Coronary artery (tissue), 2 donors: ENCODE results near the gene CTNNB1.

Source experiments
- DNase-seq: peaks from one replicate; pipeline ENCODE4 v3.0.0-alpha.2; 2017; ENCODE audit warnings: low spot score
- H3K27ac ChIP-seq, 2 donors: fragments of 200-600 bp; sonication (generic); one replicate each; pipeline ENCODE4 v1.5.1; 2016 to 2019
- H3K4me3 ChIP-seq: fragments of 200-600 bp; sonication (generic); 2 replicates; pipeline ENCODE4 v1.5.1; 2016; ENCODE audit warnings: mild to moderate bottlenecking, moderate library complexity
- CTCF ChIP-seq: fragments of 200-600 bp; sonication (generic); IDR thresholded peaks from one replicate; pipeline ENCODE4 v1.5.1; 2019; ENCODE audit warnings: antibody characterized with exemption

Gene CTNNB1

GRCh38 chr3:41241800-41242571 lies 42.7 kb downstream of the CTNNB1 start:
- H3K27ac ChIP-seq: no peak overlapping the region
- H3K4me3 ChIP-seq: no peak overlapping the region
- TF ChIP-seq CTCF: no peak
- no peak for DNase-seq

- no peak overlapping the region for H3K4me3 ChIP-seq
- DNase-seq: no peak
- no peak for TF ChIP-seq CTCF
- no peak overlapping the region for H3K27ac ChIP-seq
Measured at GRCh38 chr3:41243183-41243582, 43.9 kb downstream of the CTNNB1 start.

- no peak for TF ChIP-seq CTCF
- Histone ChIP-seq H3K27ac (no peak overlapping the region), H3K4me3 (no peak overlapping the region)
- no peak for DNase-seq
Measured at GRCh38 chr3:41244620-41245336, 45.5 kb downstream of the CTNNB1 start.

GRCh38 chr3:41247055-41248004 lies 48.0 kb downstream of the CTNNB1 start:
- no peak for TF ChIP-seq CTCF
- H3K27ac ChIP-seq: no peak overlapping the region
- DNase-seq: no peak
- no peak overlapping the region for H3K4me3 ChIP-seq

GRCh38 chr3:41248525-41248924 lies 49.2 kb downstream of the CTNNB1 start:
- Histone ChIP-seq H3K4me3 (no peak overlapping the region), H3K27ac (no peak overlapping the region)
- no peak for TF ChIP-seq CTCF
- DNase-seq: no peak

- Histone ChIP-seq H3K27ac (no peak overlapping the region), H3K4me3 (no peak overlapping the region)
- no peak for TF ChIP-seq CTCF
- no peak for DNase-seq
Measured at GRCh38 chr3:41249318-41249717, 50.0 kb downstream of the CTNNB1 start.
